Measurements from ENCODE around the gene MED13L. TPM values are rescaled to one million over a fixed set of nuclear protein-coding genes. Genes with fewer than 3 reads are reported as not detected.

MED13L gene
- total RNA-seq, 1 experiment from 2014 or later = 80.5 TPM

DNA sequence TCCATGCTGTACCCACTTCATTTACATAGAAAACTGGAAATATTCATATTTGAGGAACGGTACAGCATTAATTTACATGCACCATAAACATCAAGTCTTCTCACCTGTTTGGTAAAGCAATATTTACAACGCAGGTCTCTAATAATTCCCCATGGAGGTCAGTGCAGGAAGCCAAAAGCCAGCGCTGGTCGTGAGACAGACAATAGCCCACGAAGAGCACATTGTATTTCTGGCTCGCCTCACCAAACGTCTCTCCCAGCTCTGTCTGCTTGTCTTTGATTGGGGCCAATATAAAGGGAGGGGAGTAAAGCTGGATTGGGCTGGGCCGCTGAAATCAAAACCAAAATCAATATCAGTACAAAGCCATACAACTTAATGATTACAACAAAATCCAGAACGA, 302.1 kb downstream of the MED13L start (continued):
- TF ChIP-seq, protein P1, sequence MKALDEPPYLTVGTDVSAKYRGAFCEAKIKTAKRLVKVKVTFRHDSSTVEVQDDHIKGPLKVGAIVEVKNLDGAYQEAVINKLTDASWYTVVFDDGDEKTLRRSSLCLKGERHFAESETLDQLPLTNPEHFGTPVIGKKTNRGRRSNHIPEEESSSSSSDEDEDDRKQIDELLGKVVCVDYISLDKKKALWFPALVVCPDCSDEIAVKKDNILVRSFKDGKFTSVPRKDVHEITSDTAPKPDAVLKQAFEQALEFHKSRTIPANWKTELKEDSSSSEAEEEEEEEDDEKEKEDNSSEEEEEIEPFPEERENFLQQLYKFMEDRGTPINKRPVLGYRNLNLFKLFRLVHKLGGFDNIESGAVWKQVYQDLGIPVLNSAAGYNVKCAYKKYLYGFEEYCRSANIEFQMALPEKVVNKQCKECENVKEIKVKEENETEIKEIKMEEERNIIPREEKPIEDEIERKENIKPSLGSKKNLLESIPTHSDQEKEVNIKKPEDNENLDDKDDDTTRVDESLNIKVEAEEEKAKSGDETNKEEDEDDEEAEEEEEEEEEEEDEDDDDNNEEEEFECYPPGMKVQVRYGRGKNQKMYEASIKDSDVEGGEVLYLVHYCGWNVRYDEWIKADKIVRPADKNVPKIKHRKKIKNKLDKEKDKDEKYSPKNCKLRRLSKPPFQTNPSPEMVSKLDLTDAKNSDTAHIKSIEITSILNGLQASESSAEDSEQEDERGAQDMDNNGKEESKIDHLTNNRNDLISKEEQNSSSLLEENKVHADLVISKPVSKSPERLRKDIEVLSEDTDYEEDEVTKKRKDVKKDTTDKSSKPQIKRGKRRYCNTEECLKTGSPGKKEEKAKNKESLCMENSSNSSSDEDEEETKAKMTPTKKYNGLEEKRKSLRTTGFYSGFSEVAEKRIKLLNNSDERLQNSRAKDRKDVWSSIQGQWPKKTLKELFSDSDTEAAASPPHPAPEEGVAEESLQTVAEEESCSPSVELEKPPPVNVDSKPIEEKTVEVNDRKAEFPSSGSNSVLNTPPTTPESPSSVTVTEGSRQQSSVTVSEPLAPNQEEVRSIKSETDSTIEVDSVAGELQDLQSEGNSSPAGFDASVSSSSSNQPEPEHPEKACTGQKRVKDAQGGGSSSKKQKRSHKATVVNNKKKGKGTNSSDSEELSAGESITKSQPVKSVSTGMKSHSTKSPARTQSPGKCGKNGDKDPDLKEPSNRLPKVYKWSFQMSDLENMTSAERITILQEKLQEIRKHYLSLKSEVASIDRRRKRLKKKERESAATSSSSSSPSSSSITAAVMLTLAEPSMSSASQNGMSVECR (CRISPR knock-in tag; IDR thresholded peaks at IDR 0.05; ENCODE audit: borderline replicate concordance) = no peak
- TF ChIP-seq, protein P2, sequence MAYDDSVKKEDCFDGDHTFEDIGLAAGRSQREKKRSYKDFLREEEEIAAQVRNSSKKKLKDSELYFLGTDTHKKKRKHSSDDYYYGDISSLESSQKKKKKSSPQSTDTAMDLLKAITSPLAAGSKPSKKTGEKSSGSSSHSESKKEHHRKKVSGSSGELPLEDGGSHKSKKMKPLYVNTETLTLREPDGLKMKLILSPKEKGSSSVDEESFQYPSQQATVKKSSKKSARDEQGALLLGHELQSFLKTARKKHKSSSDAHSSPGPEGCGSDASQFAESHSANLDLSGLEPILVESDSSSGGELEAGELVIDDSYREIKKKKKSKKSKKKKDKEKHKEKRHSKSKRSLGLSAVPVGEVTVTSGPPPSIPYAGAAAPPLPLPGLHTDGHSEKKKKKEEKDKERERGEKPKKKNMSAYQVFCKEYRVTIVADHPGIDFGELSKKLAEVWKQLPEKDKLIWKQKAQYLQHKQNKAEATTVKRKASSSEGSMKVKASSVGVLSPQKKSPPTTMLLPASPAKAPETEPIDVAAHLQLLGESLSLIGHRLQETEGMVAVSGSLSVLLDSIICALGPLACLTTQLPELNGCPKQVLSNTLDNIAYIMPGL (CRISPR knock-in tag; IDR thresholded peaks at IDR 0.05) = no peak
- TF ChIP-seq, protein P3, sequence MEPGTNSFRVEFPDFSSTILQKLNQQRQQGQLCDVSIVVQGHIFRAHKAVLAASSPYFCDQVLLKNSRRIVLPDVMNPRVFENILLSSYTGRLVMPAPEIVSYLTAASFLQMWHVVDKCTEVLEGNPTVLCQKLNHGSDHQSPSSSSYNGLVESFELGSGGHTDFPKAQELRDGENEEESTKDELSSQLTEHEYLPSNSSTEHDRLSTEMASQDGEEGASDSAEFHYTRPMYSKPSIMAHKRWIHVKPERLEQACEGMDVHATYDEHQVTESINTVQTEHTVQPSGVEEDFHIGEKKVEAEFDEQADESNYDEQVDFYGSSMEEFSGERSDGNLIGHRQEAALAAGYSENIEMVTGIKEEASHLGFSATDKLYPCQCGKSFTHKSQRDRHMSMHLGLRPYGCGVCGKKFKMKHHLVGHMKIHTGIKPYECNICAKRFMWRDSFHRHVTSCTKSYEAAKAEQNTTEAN (CRISPR knock-in tag; IDR thresholded peaks at IDR 0.05) = no peak
- TF ChIP-seq NFATC4 (CRISPR knock-in tag; IDR thresholded peaks at IDR 0.05) (no peak), TEAD4 (CRISPR knock-in tag; IDR thresholded peaks at IDR 0.05) (no peak), CREM (CRISPR knock-in tag; IDR thresholded peaks at IDR 0.05) (no peak), CBFB (CRISPR knock-in tag; IDR thresholded peaks at IDR 0.05; ENCODE audit: low read depth) (no peak), RORB (CRISPR knock-in tag; IDR thresholded peaks at IDR 0.05) (no peak), GTF2I (CRISPR knock-in tag; conservative IDR thresholded peaks at IDR 0.05) (no peak), FOXK1 (CRISPR knock-in tag; IDR thresholded peaks at IDR 0.05) (no peak), GRHL2 (CRISPR knock-in tag; IDR thresholded peaks at IDR 0.05; ENCODE audit: insufficient replicate concordance, severe bottlenecking) (no peak), ZNF423 (CRISPR knock-in tag; IDR thresholded peaks at IDR 0.05) (no peak), TEAD1 (CRISPR knock-in tag; IDR thresholded peaks at IDR 0.05) (no peak), CREB1 (CRISPR knock-in tag; IDR thresholded peaks at IDR 0.05) (no peak)
- TF ChIP-seq, protein P4, sequence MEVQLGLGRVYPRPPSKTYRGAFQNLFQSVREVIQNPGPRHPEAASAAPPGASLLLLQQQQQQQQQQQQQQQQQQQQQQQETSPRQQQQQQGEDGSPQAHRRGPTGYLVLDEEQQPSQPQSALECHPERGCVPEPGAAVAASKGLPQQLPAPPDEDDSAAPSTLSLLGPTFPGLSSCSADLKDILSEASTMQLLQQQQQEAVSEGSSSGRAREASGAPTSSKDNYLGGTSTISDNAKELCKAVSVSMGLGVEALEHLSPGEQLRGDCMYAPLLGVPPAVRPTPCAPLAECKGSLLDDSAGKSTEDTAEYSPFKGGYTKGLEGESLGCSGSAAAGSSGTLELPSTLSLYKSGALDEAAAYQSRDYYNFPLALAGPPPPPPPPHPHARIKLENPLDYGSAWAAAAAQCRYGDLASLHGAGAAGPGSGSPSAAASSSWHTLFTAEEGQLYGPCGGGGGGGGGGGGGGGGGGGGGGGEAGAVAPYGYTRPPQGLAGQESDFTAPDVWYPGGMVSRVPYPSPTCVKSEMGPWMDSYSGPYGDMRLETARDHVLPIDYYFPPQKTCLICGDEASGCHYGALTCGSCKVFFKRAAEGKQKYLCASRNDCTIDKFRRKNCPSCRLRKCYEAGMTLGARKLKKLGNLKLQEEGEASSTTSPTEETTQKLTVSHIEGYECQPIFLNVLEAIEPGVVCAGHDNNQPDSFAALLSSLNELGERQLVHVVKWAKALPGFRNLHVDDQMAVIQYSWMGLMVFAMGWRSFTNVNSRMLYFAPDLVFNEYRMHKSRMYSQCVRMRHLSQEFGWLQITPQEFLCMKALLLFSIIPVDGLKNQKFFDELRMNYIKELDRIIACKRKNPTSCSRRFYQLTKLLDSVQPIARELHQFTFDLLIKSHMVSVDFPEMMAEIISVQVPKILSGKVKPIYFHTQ (CRISPR knock-in tag; IDR thresholded peaks at IDR 0.05) = no peak
- TF ChIP-seq, protein P5, sequence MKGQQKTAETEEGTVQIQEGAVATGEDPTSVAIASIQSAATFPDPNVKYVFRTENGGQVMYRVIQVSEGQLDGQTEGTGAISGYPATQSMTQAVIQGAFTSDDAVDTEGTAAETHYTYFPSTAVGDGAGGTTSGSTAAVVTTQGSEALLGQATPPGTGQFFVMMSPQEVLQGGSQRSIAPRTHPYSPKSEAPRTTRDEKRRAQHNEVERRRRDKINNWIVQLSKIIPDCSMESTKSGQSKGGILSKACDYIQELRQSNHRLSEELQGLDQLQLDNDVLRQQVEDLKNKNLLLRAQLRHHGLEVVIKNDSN (CRISPR knock-in tag; IDR thresholded peaks at IDR 0.05) = no peak

Measured in WTC11 (cell line).